A549 treated with dexamethasone at 1 μM for 4 hours (cell line): Measurements from ENCODE around the gene TIGD3. TPM values are rescaled to one million over a fixed set of nuclear protein-coding genes. Genes with fewer than 3 reads are reported as not detected.

Experiments
- total RNA-seq: library from RNA; stranded (reverse); fragments of 200-300 nt; extraction: Qiagen RNA extraction; gene quantifications from 5 replicates; pipeline ENCODE4 v1.2.3, GENCODE V29; 2022

Gene TIGD3, protein sequence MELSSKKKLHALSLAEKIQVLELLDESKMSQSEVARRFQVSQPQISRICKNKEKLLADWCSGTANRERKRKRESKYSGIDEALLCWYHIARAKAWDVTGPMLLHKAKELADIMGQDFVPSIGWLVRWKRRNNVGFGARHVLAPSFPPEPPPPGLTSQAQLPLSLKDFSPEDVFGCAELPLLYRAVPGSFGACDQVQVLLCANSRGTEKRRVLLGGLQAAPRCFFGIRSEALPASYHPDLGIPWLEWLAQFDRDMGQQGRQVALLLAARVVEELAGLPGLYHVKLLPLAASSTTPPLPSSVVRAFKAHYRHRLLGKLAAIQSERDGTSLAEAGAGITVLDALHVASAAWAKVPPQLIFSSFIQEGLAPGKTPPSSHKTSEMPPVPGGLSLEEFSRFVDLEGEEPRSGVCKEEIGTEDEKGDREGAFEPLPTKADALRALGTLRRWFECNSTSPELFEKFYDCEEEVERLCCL
- 0.80 to 1.2 TPM (median 1.0 TPM) in 5 replicates for total RNA-seq

DNA sequence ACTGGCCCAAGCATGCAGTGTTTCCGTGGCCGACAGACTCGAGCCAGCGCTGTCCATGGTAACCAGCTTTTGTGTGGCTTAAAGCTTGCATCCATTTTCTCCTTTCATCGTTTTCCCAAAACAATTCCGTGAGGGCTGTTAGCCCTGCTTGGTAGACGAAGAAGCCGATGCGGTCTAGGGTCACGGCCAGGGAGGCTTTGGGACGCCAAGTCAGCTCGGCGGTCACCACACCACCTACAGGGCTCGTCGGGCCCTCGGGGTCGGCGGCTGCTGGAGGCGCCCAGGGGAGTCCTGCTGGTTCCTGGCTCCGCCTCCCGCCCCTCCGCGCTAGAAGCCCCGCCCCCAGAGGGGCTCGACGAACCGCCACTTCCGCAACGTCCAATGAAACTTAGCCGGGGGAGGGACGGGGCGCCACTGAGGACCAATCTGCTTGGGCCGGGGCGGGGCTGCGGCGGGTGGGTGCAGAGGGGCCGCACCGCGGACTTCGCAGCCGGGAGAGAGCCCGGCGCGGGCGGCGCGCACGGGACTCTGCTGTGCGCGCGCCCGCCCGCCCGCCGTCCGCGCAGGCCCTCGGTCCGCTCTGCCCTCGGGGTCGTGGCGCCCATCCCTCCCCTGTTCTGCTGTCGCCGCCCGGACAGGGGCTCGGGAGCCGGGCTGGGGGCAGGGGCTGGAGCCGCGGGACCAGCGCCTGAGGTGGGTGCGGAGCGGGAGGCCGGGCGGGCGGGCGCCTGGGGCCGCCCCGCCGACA is at the start of gene TIGD3:
Gene TIGD3 (plus strand): TSS at position 487 of the 748 bp plus-strand sequence. CDS start 1,058 bp downstream, outside the sequence.

DNA sequence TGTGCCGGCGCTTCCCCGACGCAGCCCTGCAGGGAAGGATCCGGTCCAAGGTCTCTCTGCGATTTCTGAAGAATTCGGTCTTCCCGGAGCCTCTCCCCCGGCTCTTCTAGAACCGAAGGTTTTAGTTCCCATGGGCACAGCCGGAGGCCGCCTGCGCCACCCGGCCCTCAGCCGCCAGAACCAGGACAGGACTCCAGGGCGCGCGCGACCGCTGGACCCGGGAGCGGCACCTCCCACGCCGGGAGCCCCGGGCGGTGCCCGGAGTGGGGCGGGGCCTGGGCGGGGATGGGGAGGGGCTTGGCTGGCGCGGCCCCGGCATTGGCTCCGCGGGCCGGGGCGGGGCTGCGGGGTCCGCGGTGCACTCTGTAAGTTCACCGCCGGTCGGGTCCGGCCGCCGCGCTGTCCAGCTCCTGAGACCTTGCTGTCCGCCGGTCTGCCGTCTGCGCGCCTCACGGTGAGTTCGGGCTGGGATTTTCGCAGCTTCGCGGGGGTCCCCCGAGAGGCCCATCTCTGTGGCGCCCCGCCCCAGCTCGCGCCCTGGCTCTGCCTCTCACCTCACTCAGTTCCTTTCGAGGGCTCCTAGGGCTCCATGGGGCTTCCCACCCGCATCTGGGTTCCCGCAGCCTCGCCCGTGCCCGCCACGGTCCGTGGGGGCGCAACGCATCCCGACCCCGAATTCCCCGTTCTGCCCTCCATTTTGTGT is 39.9 kb upstream of the TIGD3 start, which contains the start of gene CDC42EP2:
Gene CDC42EP2 (plus strand): TSS at position 366 of the 703 bp plus-strand sequence. CDS start 6,033 bp downstream, outside the sequence.

DNA sequence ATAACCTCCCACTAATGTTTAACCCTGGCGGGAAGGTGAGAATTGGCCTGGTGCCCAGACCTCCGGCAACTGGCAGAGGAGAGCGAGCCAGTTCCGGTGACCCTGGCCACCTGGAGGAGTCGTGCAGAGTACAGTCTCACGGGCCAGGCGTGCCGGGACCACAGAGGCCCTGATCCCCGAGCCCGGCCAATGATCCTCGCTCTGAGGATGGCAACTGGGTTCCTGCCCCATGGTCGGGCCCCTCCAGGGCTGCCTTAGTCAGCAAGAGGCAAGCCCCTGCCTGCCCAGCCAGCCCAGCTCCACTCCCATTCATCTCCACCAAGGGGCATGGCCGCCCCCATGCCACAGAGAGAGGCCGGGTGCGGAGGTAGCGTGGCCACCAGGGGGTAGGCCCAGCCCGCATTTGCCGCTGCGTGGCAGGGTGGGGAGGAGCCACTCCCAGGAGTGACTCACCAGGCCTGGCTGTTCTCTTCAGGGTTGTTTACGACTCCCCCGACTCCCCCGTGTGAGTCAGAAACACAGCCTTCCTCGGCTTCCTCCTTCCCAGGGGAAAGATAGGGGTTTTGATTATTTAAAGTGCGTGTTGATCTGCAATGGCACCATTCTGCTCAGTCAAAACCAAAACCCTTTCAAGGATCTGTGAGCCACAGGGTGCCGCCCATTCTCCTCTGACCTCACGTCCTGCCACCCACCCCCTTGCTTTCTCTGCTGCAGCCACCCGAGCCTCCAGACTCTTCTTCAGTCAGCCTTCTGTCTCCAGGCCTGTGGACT is 27.7 kb downstream of the TIGD3 start, which contains the start of gene SLC25A45:
Gene SLC25A45 (minus strand): TSS at position 614 of the 771 bp plus-strand sequence. CDS start 695 bp downstream, outside the sequence.

DNA sequence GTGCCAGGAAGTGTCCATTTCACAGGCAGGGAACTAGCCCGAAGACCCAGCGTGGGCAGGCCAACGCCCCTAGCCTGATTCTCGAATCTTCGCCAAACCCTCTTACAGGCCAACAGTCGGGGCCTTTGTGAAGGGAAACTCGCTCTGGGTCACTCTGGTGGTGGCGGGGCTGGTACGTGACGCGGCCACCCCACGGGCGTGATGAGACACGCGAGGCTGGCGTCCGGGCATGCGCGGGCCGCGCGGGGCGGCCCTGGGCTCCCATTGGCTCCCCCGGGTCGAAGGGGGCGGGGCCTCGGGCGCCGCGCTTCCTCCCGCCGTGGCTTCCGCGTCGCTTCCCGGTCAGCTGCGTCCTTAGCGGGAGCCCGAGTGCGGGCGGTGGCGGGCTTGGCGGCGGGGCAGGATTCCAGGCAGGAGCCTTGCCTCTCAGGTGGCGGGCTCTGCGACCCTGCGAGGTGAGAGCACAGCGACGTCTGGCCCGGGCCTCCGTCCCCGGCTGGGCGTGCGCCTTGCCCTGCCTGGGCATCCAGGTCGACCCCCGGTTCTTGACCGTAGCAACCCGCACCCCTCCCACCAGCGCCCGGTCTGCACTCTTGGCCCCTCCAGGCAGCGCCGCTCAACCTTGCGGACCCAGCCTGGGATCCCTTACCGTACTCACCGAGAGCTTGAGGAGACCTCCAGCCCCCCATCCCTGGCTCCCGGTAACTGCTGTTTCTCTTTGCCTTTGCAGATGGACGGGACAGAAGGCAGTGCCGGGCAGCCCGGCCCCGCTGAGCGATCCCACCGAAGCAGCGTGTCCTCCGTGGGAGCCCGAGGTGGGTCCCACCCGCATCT is 32.0 kb downstream of the TIGD3 start, which contains the start of gene FRMD8:
Gene FRMD8 (plus strand): TSS at position 331 of the 834 bp plus-strand sequence. CDS start 400 bp downstream, at position 731.

Other genes starting within 250 kb of the TIGD3 start
- 4.6 to 8.6 TPM (median 5.9 TPM) in 5 replicates for gene TM7SF2, start 242.9 kb upstream of the TIGD3 start, total RNA-seq
- 11.1 to 19.9 TPM (median 19.4 TPM) in 5 replicates for gene ZNHIT2, start 237.1 kb upstream of the TIGD3 start, total RNA-seq
- gene FAU, start 232.6 kb upstream of the TIGD3 start, total RNA-seq, result 854 to 960 TPM (median 861 TPM) in 5 replicates
- 66.1 to 73.7 TPM (median 68.6 TPM) in 5 replicates for gene MRPL49, start 232.4 kb upstream of the TIGD3 start, total RNA-seq
- gene SYVN1, start 220.2 kb upstream of the TIGD3 start, total RNA-seq, result 24.1 to 42.1 TPM (median 41.2 TPM) in 5 replicates
- gene SPDYC, start 184.5 kb upstream of the TIGD3 start, total RNA-seq, result not detected in 5 replicates
- 85.0 to 136 TPM (median 126 TPM) in 5 replicates for gene CAPN1, start 172.8 kb upstream of the TIGD3 start, total RNA-seq
- 12.0 to 15.3 TPM (median 13.3 TPM) in 5 replicates for gene POLA2, start 92.8 kb upstream of the TIGD3 start, total RNA-seq
- gene CDC42EP2, start 39.9 kb upstream of the TIGD3 start, total RNA-seq, result 16.1 to 22.5 TPM (median 19.6 TPM) in 5 replicates
- 38.8 to 42.8 TPM (median 42.2 TPM) in 5 replicates for gene DPF2, start 20.9 kb upstream of the TIGD3 start, total RNA-seq
- 10.7 to 16.6 TPM (median 15.4 TPM) in 5 replicates for gene SLC25A45, start 27.9 kb downstream of the TIGD3 start, total RNA-seq
- 34.3 to 52.8 TPM (median 49.7 TPM) in 5 replicates for gene FRMD8, start 31.9 kb downstream of the TIGD3 start, total RNA-seq
- gene NEAT1, start 68.0 kb downstream of the TIGD3 start, total RNA-seq, result 91.2 to 211 TPM (median 154 TPM) in 5 replicates
- 47.0 to 89.3 TPM (median 68.8 TPM) in 5 replicates for gene MALAT1, start 144.3 kb downstream of the TIGD3 start, total RNA-seq
- 42.4 to 62.3 TPM (median 60.2 TPM) in 5 replicates for gene SCYL1, start 170.3 kb downstream of the TIGD3 start, total RNA-seq
- gene LTBP3, start 203.6 kb downstream of the TIGD3 start, total RNA-seq, result 67.3 to 123 TPM (median 91.4 TPM) in 5 replicates
- 67.2 to 80.5 TPM (median 71.2 TPM) in 5 replicates for gene ZNRD2, start 215.7 kb downstream of the TIGD3 start, total RNA-seq
- 24.8 to 42.2 TPM (median 34.4 TPM) in 5 replicates for gene FAM89B, start 217.8 kb downstream of the TIGD3 start, total RNA-seq
- 20.8 to 32.9 TPM (median 28.8 TPM) in 5 replicates for gene EHBP1L1, start 221.3 kb downstream of the TIGD3 start, total RNA-seq
- gene KCNK7, start 241.0 kb downstream of the TIGD3 start, total RNA-seq, result 0.21 to 0.59 TPM (median 0.45 TPM) in 5 replicates